CD4-positive, alpha-beta T cell treated with Interleukin-2 at 100 ng/mL for 4 hours (primary cell): Measurements from ENCODE around the gene NXPH3.

Source experiments
- DNase-seq: peaks from one replicate; pipeline ENCODE4 v3.0.0-alpha.2; 2020; ENCODE audit warnings: low spot score

The NXPH3 gene

GRCh38 chr17:49592263-49592662 lies 16.6 kb downstream of the NXPH3 start:
- no peak for DNase-seq

DNA sequence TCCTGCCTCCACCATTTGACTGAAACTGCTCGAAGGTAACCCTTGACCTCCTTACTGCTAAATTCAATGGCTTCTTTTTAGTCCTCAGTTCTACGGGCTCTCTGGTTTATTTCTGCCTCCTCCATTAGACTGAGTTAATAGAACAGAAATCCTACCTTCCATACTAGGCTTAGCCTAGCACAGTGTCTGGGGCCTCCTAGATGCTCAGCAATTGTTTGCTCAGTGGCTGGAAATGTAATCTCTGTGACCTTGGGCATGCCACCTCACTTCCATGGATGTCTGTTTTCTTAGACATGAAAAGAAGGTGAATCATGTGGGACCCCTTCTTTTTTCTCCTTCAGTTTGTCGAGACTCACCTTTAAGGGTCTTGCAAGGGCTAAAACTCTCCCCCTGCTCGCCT lies 19.7 kb downstream of the NXPH3 start:
- no peak for DNase-seq

DNA sequence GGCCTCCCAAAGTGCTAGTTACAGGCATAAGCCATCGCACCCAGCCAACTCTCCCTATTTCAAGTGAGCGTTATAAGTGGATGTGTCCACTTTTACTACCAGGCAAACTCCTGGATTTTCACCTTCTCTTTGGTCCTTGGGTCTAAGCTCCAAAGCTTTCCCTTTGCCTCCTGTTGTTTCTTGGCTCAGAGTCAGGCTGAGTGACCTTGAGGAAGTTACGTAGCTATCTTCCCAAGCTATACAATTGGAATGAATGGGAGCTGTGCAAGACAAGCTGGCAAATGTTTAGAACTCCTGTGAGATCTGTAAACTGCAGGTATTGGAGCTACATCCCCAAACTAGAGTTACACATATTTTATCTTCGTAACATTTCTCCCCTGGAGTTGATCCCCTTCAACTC lies 20.3 kb downstream of the NXPH3 start:
- DNase-seq: no peak

DNA sequence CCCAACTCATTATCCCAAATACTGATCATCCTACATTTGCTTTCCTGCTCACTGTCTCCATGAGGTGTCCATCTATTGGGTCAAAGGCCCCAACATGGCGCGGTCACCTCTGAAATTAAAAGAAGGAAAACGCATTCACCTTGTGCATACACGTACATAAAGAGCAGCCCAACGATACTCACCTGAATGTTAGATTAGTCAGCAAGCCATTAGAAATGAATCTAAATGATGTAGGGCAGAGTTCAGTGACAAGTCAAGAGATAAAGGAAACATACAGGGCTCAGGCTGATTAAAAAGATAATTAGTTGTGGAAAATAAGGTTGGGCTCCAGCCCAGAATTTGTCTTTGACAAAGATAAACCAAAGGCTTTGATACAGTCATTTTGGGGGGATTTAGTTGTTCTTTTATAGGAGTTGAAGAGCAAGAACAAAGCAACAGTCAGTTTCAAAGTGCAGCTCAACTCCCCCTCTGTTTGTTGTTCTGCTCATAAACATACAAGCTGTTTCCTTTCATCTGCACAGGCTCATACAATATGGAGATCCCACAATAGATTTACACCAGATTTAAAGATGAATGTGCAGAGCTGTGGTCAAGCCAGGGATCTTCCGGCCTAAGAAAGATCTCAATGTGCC lies 21.1 kb downstream of the NXPH3 start:
- no peak for DNase-seq

DNA sequence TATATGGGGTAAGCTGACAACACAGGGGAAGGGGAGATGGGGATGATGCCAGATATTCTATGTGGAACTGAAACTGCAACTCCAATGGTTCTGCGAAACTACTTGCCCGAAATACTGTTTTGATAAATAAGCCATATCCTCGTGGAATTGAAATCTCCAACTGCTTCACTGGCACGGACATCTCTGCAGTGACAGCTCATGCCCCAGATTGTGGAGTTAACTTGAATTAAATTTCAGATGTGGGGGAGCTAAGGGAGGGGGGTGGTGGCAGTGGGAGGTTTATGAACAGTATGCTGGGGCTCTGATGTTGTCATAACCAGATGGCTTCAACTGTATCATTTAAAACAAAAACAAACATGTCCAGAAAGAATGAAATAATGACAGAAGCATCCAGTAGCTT lies 21.8 kb downstream of the NXPH3 start:
- no peak for DNase-seq

GRCh38 chr17:49597928-49598655 lies 22.4 kb downstream of the NXPH3 start:
- DNase-seq: no peak

DNA sequence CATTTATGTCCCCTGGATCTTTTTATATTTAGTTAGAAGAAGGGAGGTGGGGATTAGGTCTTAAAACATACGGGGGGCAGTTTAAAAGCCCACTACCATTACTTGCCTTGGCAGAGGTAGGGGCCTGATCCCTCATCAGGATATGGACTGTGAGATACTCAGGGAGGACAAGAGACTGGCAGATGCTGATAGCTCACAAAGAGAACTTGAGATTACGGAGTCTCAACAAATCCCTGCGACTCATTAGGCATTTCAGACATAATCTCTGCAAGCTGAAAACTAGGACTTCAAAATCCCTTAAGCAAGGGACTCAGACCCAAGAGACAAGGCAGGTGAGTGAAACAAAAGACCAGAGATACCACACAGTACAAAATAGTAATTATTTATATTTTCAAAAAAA lies 23.2 kb downstream of the NXPH3 start:
- DNase-seq: no peak

GRCh38 chr17:49600949-49601348 lies 25.3 kb downstream of the NXPH3 start:
- DNase-seq: no peak

GRCh38 chr17:49602783-49603182 lies 27.1 kb downstream of the NXPH3 start:
- DNase-seq: no peak

GRCh38 chr17:49603238-49603637 lies 27.6 kb downstream of the NXPH3 start:
- DNase-seq: no peak

DNA sequence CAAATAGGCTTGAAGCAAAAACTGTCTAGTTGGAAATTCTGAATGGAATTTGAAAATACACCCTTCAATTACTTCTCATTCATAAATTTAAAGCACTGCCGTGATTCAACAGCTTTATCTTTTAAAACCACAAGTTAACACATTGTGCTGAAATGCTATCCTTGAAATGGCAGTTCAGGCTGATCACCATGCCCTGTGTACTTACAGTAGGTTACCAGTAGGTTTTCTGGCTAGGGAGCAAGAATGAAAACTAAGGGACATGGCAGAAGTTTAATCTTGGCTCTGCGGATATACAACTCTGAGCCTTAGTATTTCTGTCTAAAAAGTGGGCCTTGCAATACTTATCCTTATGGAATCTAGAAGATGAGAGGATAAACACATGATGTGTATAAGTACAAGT lies 28.0 kb downstream of the NXPH3 start:
- DNase-seq: no peak

DNA sequence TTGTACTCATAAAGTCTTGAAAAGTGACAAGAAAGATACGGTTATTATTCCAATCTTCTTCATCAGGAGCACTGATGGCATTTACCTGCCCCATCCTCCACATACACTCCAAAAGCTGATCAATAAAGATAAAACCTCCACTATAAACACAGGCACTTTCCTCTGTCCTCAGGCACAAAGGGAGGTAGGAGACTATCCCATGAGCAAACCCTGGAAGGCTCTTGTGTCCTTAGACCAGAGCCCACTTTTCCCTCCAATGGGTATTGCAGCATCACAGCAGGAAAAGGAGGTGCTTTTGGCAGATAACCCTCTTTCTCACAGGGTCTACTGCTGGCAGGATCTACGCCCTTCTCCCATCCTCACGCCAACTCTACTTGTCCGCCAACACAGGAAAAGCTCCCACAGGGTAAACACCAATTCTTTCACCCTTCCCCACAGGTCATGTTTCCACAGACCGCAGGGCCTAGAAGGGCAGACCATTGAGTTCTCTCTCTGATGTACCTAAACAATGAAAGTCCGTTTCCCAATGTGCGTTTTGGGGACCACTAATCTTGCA lies 28.7 kb downstream of the NXPH3 start:
- DNase-seq: no peak

- DNase-seq: no peak
These were observed 35.4 kb downstream of the NXPH3 start for GRCh38 chr17:49610883-49611584.

DNA sequence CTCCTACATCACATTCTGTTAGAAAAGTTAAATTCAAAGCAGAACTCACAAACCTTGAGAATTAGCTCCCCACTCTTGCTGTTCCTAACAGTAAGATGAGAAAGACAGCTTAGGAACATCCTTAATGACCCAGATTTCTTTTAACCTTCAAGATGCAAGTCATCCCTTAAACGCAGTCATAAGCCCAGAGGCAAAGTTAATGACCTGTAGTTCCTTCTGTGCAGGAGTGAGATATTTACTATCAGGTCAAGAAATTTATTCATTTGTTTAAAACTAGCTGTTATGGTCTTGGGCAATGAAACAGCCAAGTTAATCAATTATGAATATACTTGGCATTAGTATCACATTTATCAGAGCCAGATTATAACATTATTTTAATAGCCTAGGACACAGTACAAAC lies 37.1 kb downstream of the NXPH3 start:
- no peak for DNase-seq

DNA sequence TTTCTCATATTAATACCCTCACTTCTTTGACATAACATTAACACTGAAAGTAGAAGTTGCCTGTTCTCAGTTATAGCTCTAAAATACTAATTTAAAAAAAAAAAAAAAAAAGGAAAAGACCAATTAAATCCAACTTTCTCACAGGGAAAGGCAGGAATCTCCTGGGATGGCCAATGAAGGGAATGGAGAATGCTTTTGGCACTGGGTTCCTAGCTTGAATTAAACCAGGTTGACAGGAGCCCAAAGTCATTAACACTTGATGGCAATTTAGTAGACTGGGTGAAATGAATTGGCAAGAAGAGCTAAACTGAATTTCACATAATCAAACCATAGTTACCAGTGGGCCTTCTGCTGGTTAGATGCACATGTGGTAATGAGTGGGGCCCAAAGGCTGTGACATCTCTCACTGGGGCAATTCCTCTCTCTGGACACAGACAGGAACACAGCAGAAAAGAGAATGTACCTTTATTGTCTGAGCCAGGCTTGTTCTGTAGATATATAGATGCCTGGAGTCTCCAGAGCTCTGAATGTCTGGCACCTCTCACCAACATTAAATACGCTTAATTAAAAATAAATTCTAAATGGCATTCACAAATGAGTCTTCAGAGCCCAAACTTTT lies 37.6 kb downstream of the NXPH3 start:
- no peak for DNase-seq

DNA sequence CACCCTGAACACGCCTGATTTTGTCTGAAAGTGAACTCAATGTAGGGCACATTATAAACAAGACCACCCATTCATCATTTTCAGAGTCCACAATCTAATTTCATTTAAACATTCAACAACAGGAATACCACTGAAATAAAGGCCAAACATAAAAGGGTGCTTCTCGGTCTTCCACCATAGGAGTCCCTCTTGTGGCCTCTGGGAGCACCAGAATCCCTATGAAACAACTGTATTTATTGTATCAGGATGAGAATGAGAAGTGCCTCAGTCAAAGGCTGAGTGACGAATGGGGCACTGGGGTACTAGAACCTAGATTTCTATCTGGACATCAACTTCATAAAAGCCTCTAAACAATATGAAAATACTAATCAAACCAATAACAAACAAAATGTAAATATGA lies 40.4 kb downstream of the NXPH3 start:
- no peak for DNase-seq

DNA sequence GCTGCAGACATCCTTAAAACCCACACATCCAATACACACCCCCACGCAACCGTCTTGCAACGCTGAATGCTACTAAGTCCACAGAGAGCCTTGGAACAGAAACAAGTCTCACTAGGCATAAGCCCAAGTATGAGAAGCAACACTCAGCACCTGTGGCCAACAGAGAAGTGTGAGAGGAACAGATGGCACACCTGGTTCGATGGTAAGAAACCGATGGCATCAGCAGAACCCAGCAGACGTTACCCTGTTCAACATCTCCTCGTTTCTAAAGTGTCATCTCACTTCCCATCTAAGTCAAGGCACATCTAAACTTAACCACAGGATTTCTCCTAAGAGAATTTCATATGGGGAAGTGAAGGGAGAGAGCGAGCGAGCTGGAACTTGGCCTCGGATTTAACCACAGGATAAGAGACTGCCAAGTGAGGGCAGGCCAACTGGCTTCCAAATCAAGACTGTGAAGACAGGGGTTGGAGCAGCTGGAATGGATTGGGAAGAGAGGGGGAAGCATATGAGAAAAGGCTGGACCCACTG lies 41.0 kb downstream of the NXPH3 start:
- no peak for DNase-seq

DNA sequence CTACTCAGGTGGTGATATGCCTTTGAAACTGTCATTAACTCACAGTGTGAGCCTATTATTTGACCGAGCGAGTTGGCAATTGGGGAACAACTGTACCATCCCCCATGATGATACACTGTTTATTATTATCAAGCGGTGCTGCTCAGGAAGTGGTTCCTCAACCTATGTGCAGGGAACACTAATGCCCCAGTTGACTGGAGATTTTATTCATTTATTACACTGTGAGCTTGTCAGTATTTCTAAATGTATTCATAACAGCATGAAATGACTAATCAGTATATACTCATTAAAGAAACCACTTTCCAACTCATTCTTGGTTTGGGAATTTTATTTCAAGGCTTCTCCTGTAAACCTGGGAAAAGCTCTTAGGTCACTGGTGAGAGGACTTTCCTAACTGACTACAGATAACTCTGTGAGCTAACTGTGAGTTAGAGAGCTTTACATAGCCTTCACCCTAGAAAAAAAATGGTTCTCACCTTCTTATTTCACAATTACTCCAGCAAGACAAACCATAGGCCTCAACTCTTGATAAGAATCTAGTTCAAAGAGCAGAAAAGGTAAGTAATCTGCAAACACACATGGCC lies 42.4 kb downstream of the NXPH3 start:
- no peak for DNase-seq

DNA sequence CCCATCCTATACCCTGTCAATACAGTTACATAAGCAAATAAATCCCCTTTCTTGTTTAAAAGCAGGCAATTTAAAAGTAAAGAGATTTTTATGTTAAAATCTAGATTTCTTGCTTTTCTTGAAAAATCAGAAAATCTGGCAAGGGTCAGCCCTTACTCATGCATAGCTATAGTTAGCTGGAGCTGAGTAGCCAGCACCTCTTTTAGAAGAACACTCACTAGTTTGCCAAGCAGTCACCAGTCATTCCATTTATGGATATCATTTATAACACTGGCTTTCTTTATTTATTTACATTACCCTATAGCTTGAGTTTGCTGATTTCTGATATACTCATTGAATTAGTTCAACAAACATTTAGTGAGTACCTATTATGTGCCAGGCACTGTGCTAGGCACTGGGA lies 45.7 kb downstream of the NXPH3 start:
- no peak for DNase-seq

DNA sequence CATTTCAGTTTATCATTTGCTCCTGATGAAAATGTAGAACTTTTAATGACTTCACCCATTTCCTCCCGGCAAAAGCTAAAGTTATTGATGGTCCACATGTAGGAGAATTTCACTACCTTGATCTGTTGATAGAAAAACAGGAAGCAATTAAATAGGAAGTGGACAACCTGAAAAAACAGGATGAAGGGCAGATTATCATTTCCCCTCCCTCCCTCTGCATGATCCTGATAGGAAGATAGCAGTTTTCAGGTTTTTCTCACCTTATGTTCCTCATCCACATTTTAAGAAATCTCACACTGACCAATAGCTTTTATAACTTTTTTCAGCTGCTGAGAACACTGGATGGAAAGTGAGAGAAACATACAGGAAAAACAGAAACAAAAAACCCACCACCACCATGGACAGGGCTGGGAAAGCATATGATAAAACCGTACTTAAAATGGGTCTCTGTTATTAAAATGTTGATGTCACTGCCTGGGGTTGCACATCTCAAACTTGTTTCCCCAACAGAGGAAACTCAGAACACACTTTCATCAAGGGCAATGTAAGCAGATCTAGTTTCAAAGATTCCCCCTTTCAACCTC lies 46.4 kb downstream of the NXPH3 start:
- DNase-seq: no peak

GRCh38 chr17:49624896-49625295 lies 49.2 kb downstream of the NXPH3 start:
- no peak for DNase-seq

DNA sequence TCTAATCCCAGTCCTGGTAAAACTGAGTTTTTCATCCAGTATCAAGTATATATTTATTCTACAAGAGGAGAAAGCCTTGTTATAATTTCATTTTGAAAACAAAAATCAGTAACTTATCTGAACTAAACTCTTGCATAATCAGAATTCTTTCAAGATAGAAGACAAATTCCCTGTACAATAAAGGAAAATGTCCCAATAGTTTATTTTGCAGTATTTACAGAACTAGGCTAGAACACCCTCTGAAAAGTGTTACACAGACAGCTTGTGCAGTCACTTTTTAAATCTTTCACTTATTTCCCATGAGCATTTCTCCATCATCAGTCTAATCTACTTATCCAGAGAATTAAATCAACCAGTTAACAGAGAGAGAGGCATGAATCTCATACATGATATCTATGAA lies 53.8 kb downstream of the NXPH3 start:
- no peak for DNase-seq
